D721Med (cell line): Measurements from ENCODE around the gene FAM124B.

Source experiments
- DNase-seq: peaks from one replicate; pipeline ENCODE4 v3.0.0; 2011; ENCODE audit warnings: low spot score; ENCODE audit not compliant: insufficient read length
- FAIRE-seq: peaks from 2 replicates; lab custom pipeline; 2011; peaks lifted over from hg19 to GRCh38; lab: Jason Lieb, UNC
- TF ChIP-seq, protein P1 (sequence below): IDR thresholded peaks from 2 replicates; pipeline ENCODE4 v1.5.1; 2012; ENCODE audit warnings: mild to moderate bottlenecking, control low read depth; ENCODE audit not compliant: insufficient read depth; ENCODE audit errors: missing control alignments

The FAM124B gene

DNA sequence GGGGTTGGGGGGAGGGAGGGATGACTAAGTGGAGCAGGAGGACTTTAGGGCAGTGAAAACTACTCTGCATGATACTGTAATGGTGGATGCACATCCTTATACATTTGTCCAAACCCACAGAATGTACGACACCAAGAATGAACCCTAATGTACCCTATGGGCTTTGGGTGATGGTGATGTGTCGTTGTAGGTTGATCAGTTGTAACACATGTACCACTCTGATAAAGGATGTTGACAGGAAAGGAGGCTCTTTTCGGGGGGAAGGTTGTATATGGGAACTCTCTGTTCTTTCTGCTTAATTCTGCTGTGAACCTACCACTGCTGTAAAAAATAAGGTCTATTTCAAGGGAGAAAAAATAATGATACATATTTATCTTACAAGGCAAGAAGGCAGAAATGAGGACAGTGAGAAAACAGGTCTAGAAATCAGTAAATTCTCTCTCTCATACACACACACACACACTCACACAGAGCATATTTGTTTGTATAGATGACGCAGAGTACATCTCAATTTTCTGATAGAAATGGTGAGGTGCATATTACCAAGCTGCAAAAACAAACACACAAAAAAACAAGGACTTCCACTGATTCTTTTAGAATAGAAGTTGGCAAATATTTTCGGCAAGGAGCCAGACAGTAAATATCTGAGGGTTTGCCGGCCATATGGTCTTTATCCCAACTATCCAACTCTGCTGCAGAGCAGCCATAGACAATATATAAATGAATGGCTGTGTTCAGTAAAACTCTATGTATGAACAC, 20.2 kb downstream of the FAM124B start:
- DNase-seq (no peak), FAIRE-seq (no peak)
- TF ChIP-seq, protein P1, sequence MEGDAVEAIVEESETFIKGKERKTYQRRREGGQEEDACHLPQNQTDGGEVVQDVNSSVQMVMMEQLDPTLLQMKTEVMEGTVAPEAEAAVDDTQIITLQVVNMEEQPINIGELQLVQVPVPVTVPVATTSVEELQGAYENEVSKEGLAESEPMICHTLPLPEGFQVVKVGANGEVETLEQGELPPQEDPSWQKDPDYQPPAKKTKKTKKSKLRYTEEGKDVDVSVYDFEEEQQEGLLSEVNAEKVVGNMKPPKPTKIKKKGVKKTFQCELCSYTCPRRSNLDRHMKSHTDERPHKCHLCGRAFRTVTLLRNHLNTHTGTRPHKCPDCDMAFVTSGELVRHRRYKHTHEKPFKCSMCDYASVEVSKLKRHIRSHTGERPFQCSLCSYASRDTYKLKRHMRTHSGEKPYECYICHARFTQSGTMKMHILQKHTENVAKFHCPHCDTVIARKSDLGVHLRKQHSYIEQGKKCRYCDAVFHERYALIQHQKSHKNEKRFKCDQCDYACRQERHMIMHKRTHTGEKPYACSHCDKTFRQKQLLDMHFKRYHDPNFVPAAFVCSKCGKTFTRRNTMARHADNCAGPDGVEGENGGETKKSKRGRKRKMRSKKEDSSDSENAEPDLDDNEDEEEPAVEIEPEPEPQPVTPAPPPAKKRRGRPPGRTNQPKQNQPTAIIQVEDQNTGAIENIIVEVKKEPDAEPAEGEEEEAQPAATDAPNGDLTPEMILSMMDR = no peak

DNA sequence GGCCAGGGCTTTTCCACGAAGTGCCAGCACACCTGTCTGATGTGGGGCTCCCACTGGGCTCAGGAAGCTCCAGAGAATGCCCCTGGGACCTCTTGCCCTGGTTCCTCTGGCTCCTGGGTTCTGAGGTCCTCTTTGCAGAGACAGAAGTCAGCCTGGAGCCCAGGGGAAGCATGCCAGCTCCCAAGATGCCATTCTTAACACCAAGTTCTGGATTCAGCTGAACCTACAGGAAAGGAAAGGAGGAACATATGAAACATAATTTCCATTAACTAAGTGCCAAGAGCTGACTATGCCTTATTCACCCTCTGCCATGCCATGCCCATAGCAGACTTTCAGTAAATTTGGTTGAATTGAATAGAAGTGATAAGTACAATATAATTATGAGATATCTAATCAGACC, 21.9 kb downstream of the FAM124B start:
- TF ChIP-seq, protein P1 = no peak
- FAIRE-seq = no peak
- DNase-seq = no peak

DNA sequence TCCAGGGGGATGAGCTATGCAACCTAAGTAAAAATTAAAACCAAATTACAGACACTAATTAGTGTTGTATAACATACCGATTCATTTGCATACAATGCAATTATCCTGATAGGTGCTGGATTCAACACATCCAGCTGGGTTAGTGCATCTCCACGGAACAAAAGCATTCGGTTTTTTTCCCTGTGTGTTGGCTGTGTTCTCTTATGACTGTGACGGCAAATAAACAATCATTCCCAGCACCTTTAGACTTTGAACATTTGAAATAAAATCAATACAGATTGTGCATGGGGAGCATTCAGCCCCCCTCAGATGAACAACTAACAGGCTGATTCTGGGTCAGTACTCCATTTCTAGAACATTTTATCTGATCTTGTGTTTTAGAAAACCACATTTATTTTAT, 22.7 kb downstream of the FAM124B start:
- no peak for DNase-seq
- TF ChIP-seq, protein P1 = no peak
- no peak for FAIRE-seq

DNA sequence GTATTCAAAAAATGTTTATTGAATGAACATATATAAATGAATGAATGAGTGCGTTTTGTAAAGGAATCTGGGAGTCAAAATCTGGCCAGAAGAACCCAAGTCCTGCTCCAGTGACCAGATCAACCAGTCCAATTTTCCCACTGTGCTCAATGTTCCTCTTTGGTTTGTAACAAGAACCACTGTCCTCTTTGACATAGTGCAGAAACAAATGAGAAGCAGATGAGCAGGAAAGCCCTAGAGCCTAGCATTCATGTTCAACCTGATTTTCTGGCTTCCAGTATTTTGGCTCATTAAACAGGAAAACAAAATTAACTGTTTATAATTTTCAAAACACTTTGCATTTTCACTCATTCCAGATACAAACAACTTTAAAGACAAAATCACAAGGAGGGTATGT, 23.2 kb downstream of the FAM124B start:
- DNase-seq (no peak), FAIRE-seq (no peak)
- TF ChIP-seq, protein P1 = no peak

DNA sequence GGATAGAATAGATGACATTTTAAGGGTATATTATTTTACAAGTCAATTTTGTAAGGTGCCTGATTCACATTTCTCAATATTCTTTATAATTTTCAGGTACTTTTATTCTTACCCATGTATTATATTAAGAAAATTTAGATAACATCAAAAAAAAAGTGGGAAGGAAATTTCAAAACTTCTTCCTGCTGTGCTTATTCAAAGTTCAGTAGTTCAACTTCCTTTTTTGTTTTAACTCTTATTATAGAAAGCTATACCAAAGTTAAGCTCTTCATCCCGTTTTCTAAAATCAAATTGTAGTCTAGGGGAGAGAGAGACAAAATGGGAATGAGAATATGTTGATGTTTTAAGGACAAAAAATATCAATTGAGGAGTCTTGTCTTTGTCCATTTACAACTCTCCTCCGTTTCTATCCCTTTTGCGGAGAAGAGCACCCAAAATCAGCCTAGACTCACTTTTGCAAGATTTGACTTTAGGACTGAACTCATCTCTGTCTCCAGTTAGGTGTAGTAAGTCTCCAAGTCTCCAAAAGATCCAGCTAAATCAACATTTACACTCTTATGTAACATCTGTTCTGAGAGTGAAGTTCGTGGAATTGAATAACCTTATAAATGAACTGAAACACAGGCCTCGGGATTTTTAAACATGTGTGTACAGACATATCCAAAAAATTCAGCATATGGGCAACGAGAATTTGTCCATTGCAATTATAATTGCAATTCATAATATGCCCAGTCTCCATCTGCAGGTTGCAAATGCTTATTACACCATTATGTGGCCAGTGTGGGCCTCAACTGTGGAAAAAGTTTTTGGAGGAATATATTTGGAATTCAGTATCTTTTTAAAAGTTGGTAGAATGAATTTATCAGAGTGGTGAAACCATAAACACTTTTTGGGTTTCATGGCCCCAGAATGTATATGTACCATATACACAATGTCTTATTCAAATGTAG, 23.9 kb downstream of the FAM124B start:
- TF ChIP-seq, protein P1 = no peak
- no peak for DNase-seq
- no peak for FAIRE-seq

DNA sequence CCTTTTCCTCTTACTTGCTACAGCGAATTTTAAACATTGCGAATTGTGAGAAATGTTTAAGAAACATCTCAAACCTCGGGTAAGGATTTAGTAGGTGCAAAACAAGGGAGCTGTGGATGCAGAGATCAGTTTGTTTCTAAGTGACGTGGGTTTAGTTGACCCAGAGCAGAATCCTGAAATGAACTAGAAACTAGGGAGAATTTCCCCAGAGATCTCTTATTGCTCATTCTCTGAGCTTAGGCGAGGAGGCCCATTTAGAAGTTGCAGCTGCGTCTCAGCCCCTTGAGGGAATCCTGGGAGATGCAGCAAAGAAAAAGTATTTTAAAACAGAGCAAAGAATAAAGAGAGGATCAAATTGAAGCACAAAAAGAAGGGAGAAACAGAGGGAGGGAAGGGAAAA, 29.3 kb downstream of the FAM124B start:
- TF ChIP-seq, protein P1 = no peak
- no peak for FAIRE-seq
- DNase-seq = no peak
